ENCODE measurements around the gene ZP1. TPM values are rescaled to one million over a fixed set of nuclear protein-coding genes. Genes with fewer than 3 reads are reported as not detected.

The ZP1 gene
- total and polyA plus RNA-seq, 2 of the 13 experiments (the other 11 are each of a cell fraction or from before 2014, with no cell fraction given) = 0.16 TPM; not detected in 1

DNA sequence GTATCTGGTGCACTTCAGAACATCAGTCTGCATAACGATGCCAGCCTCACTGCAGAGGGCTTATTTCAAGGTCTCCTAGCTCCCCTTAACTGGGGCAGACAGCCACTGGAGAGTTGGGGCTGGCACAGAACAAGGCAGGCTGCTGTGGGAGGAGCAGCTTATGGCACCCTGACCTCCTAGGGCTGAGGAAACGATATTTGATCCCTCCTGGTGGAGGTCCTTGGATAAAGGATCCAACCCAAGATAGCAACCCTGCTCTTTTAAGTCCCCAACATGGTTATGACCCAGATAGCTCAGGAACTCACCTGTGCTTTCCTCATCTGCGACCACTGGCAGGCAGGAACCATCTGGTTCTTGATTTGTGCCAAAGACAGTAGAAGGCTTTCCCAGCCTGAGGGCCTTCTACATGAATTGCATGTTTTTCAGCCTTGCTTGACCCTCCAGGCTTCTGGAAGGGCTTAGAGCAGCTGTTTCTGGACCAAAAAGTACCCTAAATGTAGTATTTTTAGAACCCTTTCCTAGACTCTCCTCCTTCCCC, 49.4 kb downstream of the ZP1 start:
- Histone ChIP-seq H3K27me3 (ENCODE audit: control insufficient read depth in 1 of 2, insufficient read depth in 2 of 2, low read length in 2 of 2) (no peaks in the 10 kb centered on the region), H2AFZ (ENCODE audit: low read length) (no peak overlapping the region), H3K9me3 (ENCODE audit: low read length) (no peaks in the 10 kb centered on the region), H4K20me1 (ENCODE audit: insufficient read depth, low read length) (no peaks in the 10 kb centered on the region), H3K27ac (ENCODE audit: extremely low read length, insufficient read depth, low read length) (no peak overlapping the region), H3K4me2 (ENCODE audit: low read depth, low read length) (no peak overlapping the region), H3K79me2 (ENCODE audit: insufficient read depth, low read length) (no peaks in the 10 kb centered on the region), H3K9ac (ENCODE audit: insufficient read depth, low read depth, low read length) (no peak overlapping the region), H3K36me3 (replicated peaks in 1 of 2; ENCODE audit: control insufficient read depth in 1 of 2, insufficient read depth in 2 of 2, low read length in 2 of 2) (peaks cover 0 to 7% of the 10 kb centered on the region in 2 experiments; a peak in 3 of 5 replicates), H3K4me1 (ENCODE audit: insufficient read depth, low read length) (peaks cover 27% of the 10 kb centered on the region), H3K4me3 (replicated peaks in 1 of 3; ENCODE audit: insufficient read depth in 1 of 3, low read depth in 2 of 3, low read length in 3 of 3) (no peak overlapping the region)
- TF ChIP-seq, protein P1, sequence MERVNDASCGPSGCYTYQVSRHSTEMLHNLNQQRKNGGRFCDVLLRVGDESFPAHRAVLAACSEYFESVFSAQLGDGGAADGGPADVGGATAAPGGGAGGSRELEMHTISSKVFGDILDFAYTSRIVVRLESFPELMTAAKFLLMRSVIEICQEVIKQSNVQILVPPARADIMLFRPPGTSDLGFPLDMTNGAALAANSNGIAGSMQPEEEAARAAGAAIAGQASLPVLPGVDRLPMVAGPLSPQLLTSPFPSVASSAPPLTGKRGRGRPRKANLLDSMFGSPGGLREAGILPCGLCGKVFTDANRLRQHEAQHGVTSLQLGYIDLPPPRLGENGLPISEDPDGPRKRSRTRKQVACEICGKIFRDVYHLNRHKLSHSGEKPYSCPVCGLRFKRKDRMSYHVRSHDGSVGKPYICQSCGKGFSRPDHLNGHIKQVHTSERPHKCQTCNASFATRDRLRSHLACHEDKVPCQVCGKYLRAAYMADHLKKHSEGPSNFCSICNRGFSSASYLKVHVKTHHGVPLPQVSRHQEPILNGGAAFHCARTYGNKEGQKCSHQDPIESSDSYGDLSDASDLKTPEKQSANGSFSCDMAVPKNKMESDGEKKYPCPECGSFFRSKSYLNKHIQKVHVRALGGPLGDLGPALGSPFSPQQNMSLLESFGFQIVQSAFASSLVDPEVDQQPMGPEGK (CRISPR knock-in tag; IDR thresholded peaks at IDR 0.05) = no peak
- ChIA-PET POLR2A (no interaction called here), CTCF (ENCODE audit: low intra/inter-chr PET ratio, low total read pairs) (no interaction called here)
- intact Hi-C loops (cut with micrococcal nuclease; ENCODE audit: unreplicated experiment) (no loop called here), in situ Hi-C loops (cut with HindIII; ENCODE audit: extremely low pct_ligation_motif_present, low pct_unique_long_range_greater_than_20kb) (no loop called here)
- 56% methylated on average over 3 of the region's 3 CpGs for WGBS (ENCODE audit: low lambda C conversion rate)
- DNase-seq (ENCODE audit: low spot score) (no peak), ATAC-seq (no peak), FAIRE-seq (no peak)
- no TSS peak for BruUV-seq (replicated peaks)

DNA sequence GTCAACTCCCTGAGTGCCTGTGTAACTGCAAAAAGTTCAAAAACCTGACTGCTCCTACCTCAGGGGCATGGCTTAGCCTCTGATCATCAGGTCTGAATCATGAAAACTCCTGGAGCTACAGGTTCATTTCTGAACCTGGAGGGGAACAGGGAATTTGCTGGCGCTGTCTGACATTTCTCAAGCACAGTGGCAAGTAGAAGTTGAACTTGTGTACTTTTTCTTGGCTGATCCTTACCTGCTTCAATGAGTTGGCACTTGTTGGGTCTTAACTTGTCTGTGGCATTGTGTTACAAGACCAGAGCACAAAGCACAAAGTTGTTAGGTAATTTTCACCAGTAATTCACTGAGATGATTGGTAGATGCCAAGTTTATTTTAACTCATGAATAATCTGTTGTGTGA, 49.9 kb downstream of the ZP1 start:
- 87% methylated on average over 1 of the region's 1 CpG for WGBS (ENCODE audit: low lambda C conversion rate)
- intact Hi-C loops (cut with micrococcal nuclease; ENCODE audit: unreplicated experiment) = no loop called here
- in situ Hi-C loops (cut with HindIII; ENCODE audit: extremely low pct_ligation_motif_present, low pct_unique_long_range_greater_than_20kb) = no loop called here

More for the DNA sequence above, 49.9 kb downstream of the ZP1 start:
- H2AFZ ChIP-seq (ENCODE audit: low read length) = no peak overlapping the region
- H3K4me2 ChIP-seq (ENCODE audit: low read depth, low read length) = no peak overlapping the region
- no peak for TF ChIP-seq RBM39 (IDR thresholded peaks at IDR 0.05; ENCODE audit: low read depth, low read length, poor library complexity, severe bottlenecking)
- TF ChIP-seq ZNF629 (CRISPR knock-in tag; conservative IDR thresholded peaks at IDR 0.05) = no peak
- TF ChIP-seq SUZ12 (IDR thresholded peaks at IDR 0.05; ENCODE audit: low read depth, low read length) = no peak
- TF ChIP-seq ZNF605 (CRISPR knock-in tag; IDR thresholded peaks at IDR 0.05) = no peak
- TF ChIP-seq ZNF205 (CRISPR knock-in tag; IDR thresholded peaks at IDR 0.05) = no peak
- TF ChIP-seq FOXK1 (CRISPR knock-in tag; IDR thresholded peaks at IDR 0.05; ENCODE audit: borderline replicate concordance, low read depth) = no peak
- TF ChIP-seq PAWR (CRISPR knock-in tag; IDR thresholded peaks at IDR 0.05; ENCODE audit: borderline replicate concordance) = no peak
- TF ChIP-seq BHLHE40 (IDR thresholded peaks at IDR 0.05; ENCODE audit: low read length) = no peak
- no peak for TF ChIP-seq BCL6 (CRISPR knock-in tag; IDR thresholded peaks at IDR 0.05)
- no peaks in the 10 kb centered on the region; a peak in 1 of 5 replicates for H3K27me3 ChIP-seq (ENCODE audit: control insufficient read depth in 1 of 2, insufficient read depth in 2 of 2, low read length in 2 of 2)
- peaks cover 27% of the 10 kb centered on the region for H3K4me1 ChIP-seq (ENCODE audit: insufficient read depth, low read length)
- H3K9me3 ChIP-seq (ENCODE audit: low read length) = no peaks in the 10 kb centered on the region
- no peaks in the 10 kb centered on the region for H3K79me2 ChIP-seq (ENCODE audit: insufficient read depth, low read length)
- H3K4me3 ChIP-seq (replicated peaks in 1 of 3; ENCODE audit: insufficient read depth in 1 of 3, low read depth in 2 of 3, low read length in 3 of 3) = no peak overlapping the region
- BruUV-seq (replicated peaks) = no TSS peak
- DNase-seq (ENCODE audit: low spot score) = no peak
- CTCF ChIA-PET (ENCODE audit: low intra/inter-chr PET ratio, low total read pairs) = no interaction called here
- no peaks in the 10 kb centered on the region for H4K20me1 ChIP-seq (ENCODE audit: insufficient read depth, low read length)
- peaks cover 0 to 7% of the 10 kb centered on the region in 2 experiments; a peak in 3 of 5 replicates for H3K36me3 ChIP-seq (replicated peaks in 1 of 2; ENCODE audit: control insufficient read depth in 1 of 2, insufficient read depth in 2 of 2, low read length in 2 of 2)
- H3K9ac ChIP-seq (ENCODE audit: insufficient read depth, low read depth, low read length) = no peak overlapping the region
- no peak for FAIRE-seq
- H3K27ac ChIP-seq (ENCODE audit: extremely low read length, insufficient read depth, low read length) = no peak overlapping the region
- POLR2A ChIA-PET = no interaction called here
- no peak for ATAC-seq
